H1 (cell line): ENCODE results near the gene KIAA0319L.

Experiments used
- EP300 ChIP-seq, 2 experiments: IDR thresholded peaks; 1 replicate in 1 of 2; 2 replicates in 1 of 2; pipeline ENCODE4 v1.6.1; 2011 to 2012; ENCODE audit warnings: low read depth in 2 of 2, low read length in 2 of 2, mild to moderate bottlenecking in 2 of 2, borderline replicate concordance in 1 of 2, inconsistent platforms in 1 of 2, moderate library complexity in 1 of 2
- EZH2 ChIP-seq: fragments of 200-600 bp; sonication (generic); IDR thresholded peaks from 2 replicates; pipeline ENCODE4 v1.7.1; 2012; ENCODE audit warnings: low read depth, mild to moderate bottlenecking, moderate library complexity, low read length, inconsistent platforms; ENCODE audit not compliant: severe bottlenecking
- GABPA ChIP-seq: IDR thresholded peaks from 2 replicates; pipeline ENCODE4 v1.6.1; 2011; ENCODE audit warnings: mild to moderate bottlenecking, low read length, moderate library complexity, borderline replicate concordance; ENCODE audit not compliant: insufficient read depth
- GTF2F1 ChIP-seq: IDR thresholded peaks from 2 replicates; pipeline ENCODE4 v1.6.1; 2012; ENCODE audit warnings: low read depth, low read length, improper control_type of control experiment, borderline replicate concordance
- MAFK ChIP-seq: IDR thresholded peaks from 2 replicates; pipeline ENCODE4 v1.6.1; 2012; ENCODE audit warnings: low read depth, mild to moderate bottlenecking, improper control_type of control experiment, low read length
- POLR2A ChIP-seq, 2 experiments: IDR thresholded peaks; 1 replicate in 1 of 2; 2 replicates in 1 of 2; pipeline ENCODE4 v1.6.1; 2011; ENCODE audit warnings: low read depth in 2 of 2, low read length in 2 of 2, mild to moderate bottlenecking in 2 of 2; ENCODE audit errors: control extremely low read depth in 1 of 2
- SP2 ChIP-seq: IDR thresholded peaks from 2 replicates; pipeline ENCODE4 v1.6.1; 2012; ENCODE audit warnings: mild to moderate bottlenecking, low read length, inconsistent platforms
- TAF1 ChIP-seq: IDR thresholded peaks from 2 replicates; pipeline ENCODE4 v1.6.1; 2011; ENCODE audit warnings: mild to moderate bottlenecking, low read depth, low read length
- YY1 ChIP-seq: IDR thresholded peaks from 2 replicates; pipeline ENCODE4 v1.6.1; 2011; ENCODE audit warnings: low read depth, mild to moderate bottlenecking, low read length
- ZNF274 ChIP-seq: IDR thresholded peaks from 2 replicates; pipeline ENCODE4 v1.7.0; 2012; ENCODE audit warnings: low read length, borderline replicate concordance; ENCODE audit errors: extremely low read depth
- TF ChIP-seq, protein P1 (sequence below), 3 experiments: IDR thresholded peaks; 1 replicate in 2 of 3; 2 replicates in 1 of 3; pipeline versions ENCODE4 v1.5.1 to v1.6.1; 2011; ENCODE audit warnings: low read length in 3 of 3, mild to moderate bottlenecking in 3 of 3, inconsistent platforms in 2 of 3, low read depth in 1 of 3, moderate library complexity in 1 of 3; ENCODE audit not compliant: insufficient read depth in 1 of 3; ENCODE audit errors: control extremely low read depth in 1 of 3
- TF ChIP-seq, protein P2 (sequence below): IDR thresholded peaks from 2 replicates; pipeline ENCODE4 v1.6.1; 2012; ENCODE audit warnings: low read length, inconsistent platforms

DNA sequence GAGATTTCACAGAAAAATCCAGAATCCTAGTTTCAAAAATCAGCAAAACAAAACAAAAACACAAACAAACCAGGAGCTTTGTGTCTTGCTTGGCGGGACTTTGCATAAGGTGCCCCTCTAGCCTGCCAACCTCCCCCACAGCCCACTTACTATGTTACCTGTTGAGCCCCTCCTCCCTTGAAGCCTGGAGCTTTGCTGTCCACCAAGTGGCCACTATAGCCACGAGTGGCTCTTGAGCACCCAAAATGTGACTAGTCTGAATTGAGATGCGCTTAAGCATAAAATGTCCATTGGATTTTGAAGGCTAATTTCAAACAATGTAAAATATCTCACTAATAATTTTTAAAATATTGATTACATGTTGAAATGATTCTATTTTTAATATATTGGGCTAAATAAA is 28.1 kb upstream of the KIAA0319L start:
- TF ChIP-seq ZNF274 (no peak), GABPA (no peak), POLR2A (IDR thresholded peaks at IDR 0.05; ENCODE audit: control extremely low read depth in 1 of 2, low read depth in 2 of 2, low read length in 2 of 2) (no peak), MAFK (no peak), SP2 (no peak), TAF1 (no peak), YY1 (no peak), GTF2F1 (no peak), EZH2 (no peak), EP300 (IDR thresholded peaks at IDR 0.05; ENCODE audit: borderline replicate concordance in 1 of 2, low read depth in 2 of 2, low read length in 2 of 2) (no peak)
- TF ChIP-seq, protein P1, sequence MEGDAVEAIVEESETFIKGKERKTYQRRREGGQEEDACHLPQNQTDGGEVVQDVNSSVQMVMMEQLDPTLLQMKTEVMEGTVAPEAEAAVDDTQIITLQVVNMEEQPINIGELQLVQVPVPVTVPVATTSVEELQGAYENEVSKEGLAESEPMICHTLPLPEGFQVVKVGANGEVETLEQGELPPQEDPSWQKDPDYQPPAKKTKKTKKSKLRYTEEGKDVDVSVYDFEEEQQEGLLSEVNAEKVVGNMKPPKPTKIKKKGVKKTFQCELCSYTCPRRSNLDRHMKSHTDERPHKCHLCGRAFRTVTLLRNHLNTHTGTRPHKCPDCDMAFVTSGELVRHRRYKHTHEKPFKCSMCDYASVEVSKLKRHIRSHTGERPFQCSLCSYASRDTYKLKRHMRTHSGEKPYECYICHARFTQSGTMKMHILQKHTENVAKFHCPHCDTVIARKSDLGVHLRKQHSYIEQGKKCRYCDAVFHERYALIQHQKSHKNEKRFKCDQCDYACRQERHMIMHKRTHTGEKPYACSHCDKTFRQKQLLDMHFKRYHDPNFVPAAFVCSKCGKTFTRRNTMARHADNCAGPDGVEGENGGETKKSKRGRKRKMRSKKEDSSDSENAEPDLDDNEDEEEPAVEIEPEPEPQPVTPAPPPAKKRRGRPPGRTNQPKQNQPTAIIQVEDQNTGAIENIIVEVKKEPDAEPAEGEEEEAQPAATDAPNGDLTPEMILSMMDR (IDR thresholded peaks at IDR 0.05; ENCODE audit: control extremely low read depth in 1 of 3, insufficient read depth in 1 of 3, low read depth in 1 of 3, low read length in 3 of 3): no peak
- TF ChIP-seq, protein P2, sequence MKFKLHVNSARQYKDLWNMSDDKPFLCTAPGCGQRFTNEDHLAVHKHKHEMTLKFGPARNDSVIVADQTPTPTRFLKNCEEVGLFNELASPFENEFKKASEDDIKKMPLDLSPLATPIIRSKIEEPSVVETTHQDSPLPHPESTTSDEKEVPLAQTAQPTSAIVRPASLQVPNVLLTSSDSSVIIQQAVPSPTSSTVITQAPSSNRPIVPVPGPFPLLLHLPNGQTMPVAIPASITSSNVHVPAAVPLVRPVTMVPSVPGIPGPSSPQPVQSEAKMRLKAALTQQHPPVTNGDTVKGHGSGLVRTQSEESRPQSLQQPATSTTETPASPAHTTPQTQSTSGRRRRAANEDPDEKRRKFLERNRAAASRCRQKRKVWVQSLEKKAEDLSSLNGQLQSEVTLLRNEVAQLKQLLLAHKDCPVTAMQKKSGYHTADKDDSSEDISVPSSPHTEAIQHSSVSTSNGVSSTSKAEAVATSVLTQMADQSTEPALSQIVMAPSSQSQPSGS: no peak
